Measurements from ENCODE around the gene MMADHC.

MMADHC gene

GRCh38 chr2:149556452-149556851 is 31.1 kb downstream of the MMADHC start:
- no peak for DNase-seq (ENCODE audit: low read depth)

GRCh38 chr2:149552830-149553229 is 34.7 kb downstream of the MMADHC start:
- DNase-seq (ENCODE audit: low read depth) = no peak

- DNase-seq (ENCODE audit: low read depth) = no peak
Measured at GRCh38 chr2:149552226-149552625, 35.3 kb downstream of the MMADHC start.

DNA sequence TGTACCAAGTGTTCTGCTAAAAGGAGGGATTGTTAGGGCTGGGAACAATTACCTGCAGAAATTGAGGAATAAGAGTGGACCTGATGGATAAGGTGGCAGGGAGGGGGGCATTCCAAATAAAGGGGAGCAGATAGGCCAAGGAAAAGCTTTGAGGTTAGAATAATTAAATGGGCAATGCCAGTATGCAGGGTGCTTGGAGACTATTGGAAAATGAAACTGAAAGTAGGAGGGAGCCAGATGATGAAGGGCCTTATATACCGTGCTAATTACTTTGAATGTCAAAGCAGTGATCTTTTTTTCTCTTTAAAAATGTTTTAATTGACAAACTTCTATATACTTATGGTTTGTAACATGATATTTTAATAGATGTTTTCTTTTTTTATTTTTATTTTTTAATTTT is 42.9 kb downstream of the MMADHC start:
- no peak for DNase-seq (ENCODE audit: low read depth)

- DNase-seq (ENCODE audit: low read depth) = no peak
Measured at GRCh38 chr2:149543845-149544244, 43.7 kb downstream of the MMADHC start.

GRCh38 chr2:149540138-149540537 is 47.4 kb downstream of the MMADHC start:
- no peak for DNase-seq (ENCODE audit: low read depth)

GRCh38 chr2:149538138-149538833 is 49.3 kb downstream of the MMADHC start:
- no peak for DNase-seq (ENCODE audit: low read depth)

GRCh38 chr2:149537092-149537726 is 50.4 kb downstream of the MMADHC start:
- no peak for DNase-seq (ENCODE audit: low read depth)

GRCh38 chr2:149536649-149537048 is 50.9 kb downstream of the MMADHC start:
- DNase-seq (ENCODE audit: low read depth) = no peak

DNA sequence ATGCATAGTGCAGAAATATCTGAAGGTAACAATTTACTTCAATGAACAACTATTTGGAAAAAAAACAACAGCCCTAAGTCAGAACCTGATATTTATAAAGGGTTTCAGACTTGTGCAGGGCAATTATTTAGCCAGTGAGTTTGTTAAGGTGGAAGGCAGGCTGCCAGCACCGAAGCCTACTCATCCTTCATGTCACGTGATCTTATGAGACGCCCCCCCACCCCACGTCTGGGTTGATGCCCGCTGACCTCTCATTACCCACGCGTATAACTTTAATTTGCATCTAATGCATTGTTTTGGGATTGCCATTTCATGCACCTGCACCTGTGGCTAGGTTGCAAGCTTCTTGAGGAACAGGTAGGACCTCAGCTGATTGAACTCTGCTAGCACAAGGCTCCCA is 52.9 kb downstream of the MMADHC start:
- DNase-seq (ENCODE audit: low read depth) = no peak

DNA sequence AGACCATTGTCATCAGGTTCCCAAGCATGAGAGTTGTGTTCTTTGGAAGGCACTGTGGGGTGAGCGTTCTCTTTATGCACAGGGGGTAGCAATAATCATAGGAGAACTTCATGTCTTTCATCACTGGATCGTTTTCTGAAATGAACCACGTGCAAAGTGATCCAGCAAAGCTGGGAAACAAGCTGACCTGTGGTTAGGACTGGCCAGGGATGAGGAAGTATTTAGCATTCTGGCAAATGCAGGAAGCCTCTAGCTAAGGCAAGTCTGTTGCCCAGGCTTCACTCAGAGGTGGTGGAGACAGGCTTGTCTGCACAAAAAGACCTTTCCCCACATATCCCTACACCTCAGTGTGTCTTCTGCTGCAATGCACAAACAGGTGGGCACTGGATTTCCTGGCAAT is 58.6 kb downstream of the MMADHC start:
- no peak for DNase-seq (ENCODE audit: low read depth)

DNA sequence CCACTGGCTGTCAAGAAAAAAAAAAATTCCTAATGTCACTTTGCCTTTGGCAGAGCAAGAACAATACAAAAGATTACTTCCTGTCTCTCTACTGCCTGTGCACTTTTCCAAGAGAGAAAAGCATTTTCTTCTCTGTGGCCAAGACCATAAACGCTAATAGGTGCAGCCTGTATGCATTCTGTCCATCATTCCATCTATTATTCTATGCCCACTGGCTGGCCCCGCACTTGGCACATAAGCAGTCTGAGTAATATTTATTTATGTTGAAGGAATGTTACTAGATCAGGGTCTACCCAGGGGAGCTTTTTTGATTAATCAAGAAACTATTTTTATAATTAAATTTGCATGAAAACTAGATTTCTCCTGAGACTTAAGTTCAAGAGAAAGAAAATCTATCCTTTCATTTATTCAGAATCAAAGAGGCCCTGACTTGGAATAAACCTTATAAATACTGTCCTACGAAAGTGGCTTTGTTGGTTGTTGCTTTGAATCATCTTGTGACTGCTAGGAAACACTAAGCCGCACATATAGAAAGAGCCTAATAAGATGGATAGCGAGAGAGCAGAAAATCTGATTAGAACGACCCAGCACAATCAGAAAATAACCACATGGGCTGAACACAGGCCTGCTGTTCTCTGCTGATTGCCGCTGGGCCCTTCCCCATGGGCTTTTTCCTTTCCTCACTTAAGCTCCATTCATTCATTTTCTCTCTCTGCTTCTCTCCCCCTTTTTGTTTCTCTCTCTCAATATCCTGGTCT is 59.4 kb downstream of the MMADHC start:
- no peak for DNase-seq (ENCODE audit: low read depth)

GRCh38 chr2:149526689-149527088 is 60.9 kb downstream of the MMADHC start:
- DNase-seq (ENCODE audit: low read depth) = no peak

DNA sequence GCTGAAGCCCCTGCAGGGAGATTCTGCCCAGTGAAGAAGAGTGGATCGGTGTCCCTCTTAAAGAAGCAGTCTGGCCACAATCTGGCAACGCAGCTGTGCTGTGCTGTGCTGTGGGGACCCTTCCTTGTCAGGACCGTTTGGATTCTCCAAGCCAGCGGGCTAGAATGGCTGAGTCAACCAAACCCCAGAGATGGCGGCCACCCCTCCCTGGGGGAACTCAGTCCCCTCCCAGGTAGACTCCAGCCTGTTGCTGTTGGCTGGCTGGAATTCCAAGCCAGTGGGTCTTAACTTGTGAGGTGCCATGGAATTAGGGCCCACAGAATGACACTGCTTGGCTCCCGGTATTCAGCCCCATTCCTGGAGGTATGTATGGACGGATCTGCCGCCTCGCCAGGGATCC is 62.3 kb downstream of the MMADHC start:
- DNase-seq (ENCODE audit: low read depth) = no peak

Measured in stimulated activated CD4-positive, alpha-beta T cell treated with anti-CD3 and anti-CD28 coated beads, Interleukin-2, amount 100 ng/mL, for 4 hours (primary cell).